HepG2 (cell line): ENCODE measurements around the gene RPS2. TPM values are rescaled to one million over a fixed set of nuclear protein-coding genes. Genes with fewer than 3 reads are reported as not detected.

Experiments
- ATAC-seq: fragments of 200-7000 bp; cut with Tn5 transposase; 3 replicates; pipeline ENCODE4 v1.9.1; 2020; ENCODE audit warnings: mild to moderate bottlenecking, moderate library complexity
- BruUV-seq: library from RNA; stranded (reverse); fragments of 400-500 nt; replicated peaks from 2 replicates; lab custom pipeline; 2021; lab: Mats Ljungman, UMichigan
- CTCF ChIA-PET: fragments of 300-600 bp; formaldehyde crosslinking; extraction: SDS; loops from one replicate; lab custom pipeline; 2021; ENCODE audit warnings: low total read pairs, inconsistent platforms, low intra/inter-chr PET ratio; lab: Yijun Ruan, JAX
- POLR2A ChIA-PET: fragments of 350-600 bp; sonication (Branson Sonifier 250); formaldehyde crosslinking; loops from one replicate; lab custom pipeline; 2020; ENCODE audit warnings: antibody characterized with exemption, inconsistent platforms; lab: Yijun Ruan, JAX
- DNase-seq: peaks from one replicate; pipeline ENCODE4 v3.0.0-alpha.2; 2015; ENCODE audit warnings: low spot score
- FAIRE-seq: peaks from 3 replicates; lab custom pipeline; 2011; peaks lifted over from hg19 to GRCh38; lab: Jason Lieb, UNC
- H2AFZ ChIP-seq: one replicate; pipeline ENCODE4 v1.6.1; 2011; ENCODE audit warnings: low read length, inconsistent platforms
- H3K27ac ChIP-seq: fragments of 300-600 bp; 3 replicates; pipeline ENCODE4 v1.8.0; 2011; ENCODE audit warnings: mixed run types, mild to moderate bottlenecking, mixed read lengths, low read length, inconsistent platforms; ENCODE audit not compliant: insufficient read depth; ENCODE audit errors: extremely low read length
- H3K27me3 ChIP-seq, 2 experiments: fragments of 200-600 bp in 1 of 2; 2 replicates in 1 of 2; 3 replicates in 1 of 2; pipeline versions ENCODE4 v1.6.0 to v1.8.0; 2011; ENCODE audit warnings: low read length in 2 of 2, mild to moderate bottlenecking in 2 of 2, moderate library complexity in 2 of 2, inconsistent platforms in 1 of 2; ENCODE audit not compliant: insufficient read depth in 2 of 2, control insufficient read depth in 1 of 2
- H3K36me3 ChIP-seq, 2 experiments: fragments of 200-600 bp in 1 of 2; replicated peaks in 1 of 2; 2 replicates in 1 of 2; 3 replicates in 1 of 2; pipeline versions ENCODE4 v1.5.1 to v1.8.0; 2011; ENCODE audit warnings: low read length in 2 of 2, inconsistent platforms in 1 of 2; ENCODE audit not compliant: insufficient read depth in 2 of 2, control insufficient read depth in 1 of 2
- H3K4me1 ChIP-seq: 2 replicates; pipeline ENCODE4 v1.5.1; 2012; ENCODE audit warnings: low read length, inconsistent platforms; ENCODE audit not compliant: insufficient read depth
- H3K4me2 ChIP-seq: 2 replicates; pipeline ENCODE4 v1.6.0; 2011; ENCODE audit warnings: low read depth, low read length, inconsistent platforms
- H3K4me3 ChIP-seq, 3 experiments: fragments of 200-600 bp in 1 of 3; sonication (generic), shearing (Covaris generic) in 1 of 3; replicated peaks in 1 of 3; 2 replicates each; pipeline ENCODE4 v1.5.1; 2011 to 2016; ENCODE audit warnings: low read length in 3 of 3, inconsistent platforms in 2 of 3, low read depth in 2 of 3, mild to moderate bottlenecking in 2 of 3, control low read depth in 1 of 3, mixed read lengths in 1 of 3; ENCODE audit not compliant: insufficient read depth in 1 of 3
- H3K79me2 ChIP-seq: one replicate; pipeline ENCODE4 v1.6.1; 2011; ENCODE audit warnings: low read length, inconsistent platforms; ENCODE audit not compliant: insufficient read depth
- H3K9ac ChIP-seq: 2 replicates; pipeline ENCODE4 v1.6.0; 2011; ENCODE audit warnings: mild to moderate bottlenecking, low read depth, low read length, inconsistent platforms; ENCODE audit not compliant: insufficient read depth
- H3K9me3 ChIP-seq: 2 replicates; pipeline ENCODE4 v1.5.1; 2012; ENCODE audit warnings: mild to moderate bottlenecking, low read length
- H4K20me1 ChIP-seq: 2 replicates; pipeline ENCODE4 v1.6.0; 2011; ENCODE audit warnings: inconsistent platforms, mild to moderate bottlenecking, low read length, moderate library complexity; ENCODE audit not compliant: insufficient read depth
- ARNT ChIP-seq: fragments of 450-650 bp; IDR thresholded peaks from 2 replicates; pipeline ENCODE4 v1.6.1; 2017
- CC2D1A ChIP-seq: sonication (generic); formaldehyde crosslinking; IDR thresholded peaks from 2 replicates; pipeline ENCODE4 v1.8.1; 2023; ENCODE audit warnings: mild to moderate bottlenecking, missing genetic modification reagents
- CCAR2 ChIP-seq: fragments of 200-400 bp; formaldehyde crosslinking; optimal IDR thresholded peaks from 2 replicates; pipeline ENCODE3; 2018; ENCODE audit warnings: low read depth, mild to moderate bottlenecking, low read length, moderate library complexity
- EED ChIP-seq: sonication (generic); formaldehyde crosslinking; IDR thresholded peaks from 2 replicates; pipeline ENCODE4 v1.5.0; 2020; ENCODE audit warnings: mild to moderate bottlenecking, missing genetic modification reagents
- ELF4 ChIP-seq: sonication (generic); formaldehyde crosslinking; IDR thresholded peaks from 2 replicates; pipeline ENCODE4 v1.5.0; 2020; ENCODE audit warnings: missing genetic modification reagents, mild to moderate bottlenecking, moderate library complexity, borderline replicate concordance
- GATAD2A ChIP-seq: IDR thresholded peaks from 2 replicates; pipeline ENCODE4 v1.6.1; 2016
- KLF16 ChIP-seq, 2 experiments: sonication (generic) in 1 of 2; formaldehyde crosslinking in 1 of 2; IDR thresholded peaks; 2 replicates each; pipeline versions ENCODE4 v1.6.1 to v1.8.0; 2016 to 2023; ENCODE audit warnings: missing genetic modification reagents in 2 of 2, missing compliant biosample characterization in 1 of 2
- MYC ChIP-seq: sonication (generic); formaldehyde crosslinking; IDR thresholded peaks from 2 replicates; pipeline ENCODE4 v1.9.0; 2021; ENCODE audit warnings: missing genetic modification reagents, borderline replicate concordance
- PTBP1 ChIP-seq: fragments of 200-400 bp; formaldehyde crosslinking; IDR thresholded peaks from 2 replicates; pipeline ENCODE4 v1.6.1; 2018; ENCODE audit warnings: low read length, low read depth; ENCODE audit not compliant: poor library complexity, severe bottlenecking
- SIX4 ChIP-seq: sonication (generic); formaldehyde crosslinking; IDR thresholded peaks from 2 replicates; pipeline ENCODE4 v1.4.0; 2020; ENCODE audit warnings: missing genetic modification reagents
- THAP11 ChIP-seq: IDR thresholded peaks from 2 replicates; pipeline ENCODE4 v1.6.1; 2016; ENCODE audit warnings: missing biosample characterization, missing genetic modification reagents
- TMF1 ChIP-seq: sonication (generic); formaldehyde crosslinking; IDR thresholded peaks from 2 replicates; pipeline ENCODE4 v1.8.1; 2022; ENCODE audit warnings: low read depth, missing genetic modification reagents
- ZNF143 ChIP-seq: sonication (generic); formaldehyde crosslinking; IDR thresholded peaks from 2 replicates; pipeline ENCODE4 v1.4.0; 2020; ENCODE audit warnings: missing genetic modification reagents
- ZNF207 ChIP-seq: fragments of 450-650 bp; IDR thresholded peaks from 2 replicates; pipeline ENCODE4 v1.6.1; 2016; ENCODE audit warnings: antibody characterized with exemption, borderline replicate concordance
- ZNF224 ChIP-seq: sonication (generic); formaldehyde crosslinking; IDR thresholded peaks from 2 replicates; pipeline ENCODE4 v1.5.0; 2020; ENCODE audit warnings: mild to moderate bottlenecking, missing genetic modification reagents
- ZNF382 ChIP-seq: sonication (generic); formaldehyde crosslinking; IDR thresholded peaks from 2 replicates; pipeline ENCODE4 v1.5.0; 2020; ENCODE audit warnings: missing genetic modification reagents, mild to moderate bottlenecking, borderline replicate concordance
- ZNF83 ChIP-seq: sonication (generic); formaldehyde crosslinking; IDR thresholded peaks from 2 replicates; pipeline ENCODE4 v1.4.0; 2020; ENCODE audit warnings: missing genetic modification reagents, mild to moderate bottlenecking, borderline replicate concordance
- WGBS: methylation state at CpG from one replicate; pipeline ENCODE4 v1.1.6; 2017; ENCODE audit warnings: low lambda C conversion rate; 5-methylcytosine and 5-hydroxymethylcytosine counted together
- in situ Hi-C: cut with HindIII; loops from 2 replicates; pipeline ENCODE4 v1.10.0; 2017; ENCODE audit warnings: low pct_unique_long_range_greater_than_20kb; ENCODE audit not compliant: extremely low pct_ligation_motif_present
- intact Hi-C: fragments of 100-400 bp; cut with micrococcal nuclease; formaldehyde crosslinking; loops from one replicate; pipeline ENCODE4 v1.10.0; 2022; ENCODE audit not compliant: unreplicated experiment
- polyA plus RNA-seq, 8 experiments: library from polyadenylated mRNA; depleted of rRNA in 3 of 8; stranded (reverse) in 7 of 8; unstranded in 1 of 8; fragments of >200 nt; fragmentation: Illumina TruSeq in 4 of 8; extraction: Trizol in 4 of 8; gene quantifications; 2 replicates each; pipeline versions ENCODE4 v1.2.1 to v1.2.3, GENCODE V29; 2011 to 2016; ENCODE audit warnings: low read depth in 4 of 8, missing spikeins in 1 of 8, mixed read lengths in 1 of 8; ENCODE audit not compliant: insufficient read depth in 1 of 8
- total RNA-seq, 5 experiments: library from RNA; depleted of rRNA; stranded (reverse); fragments of >200 nt; fragmentation: Illumina TruSeq; extraction: Trizol; gene quantifications; 2 replicates each; pipeline ENCODE4 v1.2.3, GENCODE V29; 2016; ENCODE audit warnings: low read depth in 1 of 5
- TF ChIP-seq, protein P1 (sequence below): sonication (generic); formaldehyde crosslinking; IDR thresholded peaks from 2 replicates; pipeline ENCODE4 v1.4.0; 2020; ENCODE audit warnings: missing genetic modification reagents
- TF ChIP-seq, protein P2 (sequence below): IDR thresholded peaks from 2 replicates; pipeline ENCODE4 v1.6.1; 2012; ENCODE audit warnings: low read depth, low read length, improper control_type of control experiment
- TF ChIP-seq, protein P3 (sequence below): sonication (generic); formaldehyde crosslinking; IDR thresholded peaks from 2 replicates; pipeline ENCODE4 v1.8.1; 2023; ENCODE audit warnings: mild to moderate bottlenecking, missing genetic modification reagents, borderline replicate concordance

The RPS2 gene
- total and polyA plus RNA-seq, 2 of the 13 experiments (the other 11 are each of a cell fraction or from before 2014, with no cell fraction given): 1,908 to 4,514 TPM

DNA sequence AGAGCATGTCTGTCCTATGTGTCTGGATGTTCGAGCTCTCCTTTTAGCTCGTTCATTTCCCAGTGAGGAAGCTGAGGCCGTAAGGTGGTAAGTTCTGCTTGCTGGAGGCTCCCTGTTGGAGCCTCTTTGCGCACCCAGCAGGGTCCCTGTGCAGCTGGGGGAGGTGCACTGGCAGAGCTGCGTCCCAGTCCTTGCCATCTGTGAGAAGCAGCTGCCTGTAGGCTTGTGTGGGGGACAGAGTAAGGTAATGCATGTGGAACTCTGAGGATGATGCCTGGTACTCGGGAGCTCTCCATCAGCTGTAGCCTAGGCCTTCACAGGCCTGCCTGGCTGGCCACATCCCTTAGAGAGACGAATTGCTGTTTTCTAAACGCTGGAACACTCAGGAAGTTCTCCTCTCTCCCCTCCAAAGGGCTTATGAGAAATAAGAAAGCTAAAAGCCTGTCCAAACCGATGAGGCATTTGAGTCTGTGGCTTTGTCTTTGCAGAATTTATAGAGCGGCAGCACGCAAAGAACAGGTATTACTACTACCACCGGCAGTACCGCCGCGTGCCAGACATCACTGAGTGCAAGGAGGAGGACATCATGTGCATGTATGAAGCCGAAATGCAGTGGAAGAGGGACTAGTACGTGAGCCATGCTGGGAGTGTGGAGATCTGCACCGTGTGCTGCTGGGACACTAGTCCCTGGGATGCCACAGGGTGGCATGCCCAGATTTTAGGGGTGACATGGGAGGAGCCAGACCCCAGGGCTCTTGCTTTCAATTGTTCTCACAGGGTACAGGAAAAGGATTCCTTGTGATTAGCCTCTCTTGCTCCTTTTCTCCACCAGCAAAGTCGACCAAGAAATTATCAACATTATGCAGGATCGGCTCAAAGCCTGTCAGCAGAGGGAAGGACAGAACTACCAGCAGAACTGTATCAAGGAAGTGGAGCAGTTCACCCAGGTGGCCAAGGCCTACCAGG is 3.7 kb downstream of the RPS2 start:
- in situ Hi-C loops (no loop called here), intact Hi-C loops (no loop called here)
- H3K4me3 ChIP-seq: peak overlapping the region; percentile 81 to 98 (median 94); a peak in 5 of 6 replicates
- peak overlapping the region; percentile 94 for H3K9ac ChIP-seq
- FAIRE-seq (peak; percentile 18), DNase-seq (peak; percentile 53), ATAC-seq (peak; percentile 39)
- peaks cover 42% of the 10 kb centered on the region for H3K79me2 ChIP-seq
- no peaks in the 10 kb centered on the region; a peak in 1 of 5 replicates for H3K27me3 ChIP-seq
- ChIA-PET POLR2A (interaction anchor here (0.6 to 7.4 kb wide), 9 partner anchors 10 to 194 kb away, joined by 3 to 139 read pairs (median 6); partner anchors contain the start of genes GFER, MSRB1, NUBP2 and SPSB3), CTCF (no interaction called here)
- BruUV-seq: TSS peak; percentile 12
- H3K4me1 ChIP-seq: peaks cover 50% of the 10 kb centered on the region
- H3K9me3 ChIP-seq: no peaks in the 10 kb centered on the region
- H3K4me2 ChIP-seq: peak overlapping the region; percentile 75
- 30% methylated on average over 17 of the region's 20 CpGs for WGBS
- H2AFZ ChIP-seq: no peak overlapping the region
- peak overlapping the region; percentile 80 for H3K27ac ChIP-seq
- H4K20me1 ChIP-seq: peaks cover 34% of the 10 kb centered on the region
- peaks cover 3 to 19% of the 10 kb centered on the region in 2 experiments; a peak in 3 of 5 replicates for H3K36me3 ChIP-seq
- TF ChIP-seq TMF1 (CRISPR knock-in tag): no peak
- 0 out of 2 replicates have a peak, but pooled peaks have one; percentile 34 for TF ChIP-seq THAP11 (CRISPR knock-in tag)
- TF ChIP-seq ZNF83: no peak
- TF ChIP-seq ARNT: no peak
- 0 out of 4 replicates have a peak, but pooled peaks of 1 of the 2 experiments have one; percentile 45 for TF ChIP-seq KLF16 (CRISPR knock-in tag; IDR thresholded peaks at IDR 0.05)
- TF ChIP-seq, protein P1, sequence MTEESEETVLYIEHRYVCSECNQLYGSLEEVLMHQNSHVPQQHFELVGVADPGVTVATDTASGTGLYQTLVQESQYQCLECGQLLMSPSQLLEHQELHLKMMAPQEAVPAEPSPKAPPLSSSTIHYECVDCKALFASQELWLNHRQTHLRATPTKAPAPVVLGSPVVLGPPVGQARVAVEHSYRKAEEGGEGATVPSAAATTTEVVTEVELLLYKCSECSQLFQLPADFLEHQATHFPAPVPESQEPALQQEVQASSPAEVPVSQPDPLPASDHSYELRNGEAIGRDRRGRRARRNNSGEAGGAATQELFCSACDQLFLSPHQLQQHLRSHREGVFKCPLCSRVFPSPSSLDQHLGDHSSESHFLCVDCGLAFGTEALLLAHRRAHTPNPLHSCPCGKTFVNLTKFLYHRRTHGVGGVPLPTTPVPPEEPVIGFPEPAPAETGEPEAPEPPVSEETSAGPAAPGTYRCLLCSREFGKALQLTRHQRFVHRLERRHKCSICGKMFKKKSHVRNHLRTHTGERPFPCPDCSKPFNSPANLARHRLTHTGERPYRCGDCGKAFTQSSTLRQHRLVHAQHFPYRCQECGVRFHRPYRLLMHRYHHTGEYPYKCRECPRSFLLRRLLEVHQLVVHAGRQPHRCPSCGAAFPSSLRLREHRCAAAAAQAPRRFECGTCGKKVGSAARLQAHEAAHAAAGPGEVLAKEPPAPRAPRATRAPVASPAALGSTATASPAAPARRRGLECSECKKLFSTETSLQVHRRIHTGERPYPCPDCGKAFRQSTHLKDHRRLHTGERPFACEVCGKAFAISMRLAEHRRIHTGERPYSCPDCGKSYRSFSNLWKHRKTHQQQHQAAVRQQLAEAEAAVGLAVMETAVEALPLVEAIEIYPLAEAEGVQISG (CRISPR knock-in tag): no peak; the same call in 1 of the 2 replicates
- no peak for TF ChIP-seq CC2D1A (CRISPR knock-in tag)
- TF ChIP-seq CCAR2: no peak
- TF ChIP-seq, protein P2, sequence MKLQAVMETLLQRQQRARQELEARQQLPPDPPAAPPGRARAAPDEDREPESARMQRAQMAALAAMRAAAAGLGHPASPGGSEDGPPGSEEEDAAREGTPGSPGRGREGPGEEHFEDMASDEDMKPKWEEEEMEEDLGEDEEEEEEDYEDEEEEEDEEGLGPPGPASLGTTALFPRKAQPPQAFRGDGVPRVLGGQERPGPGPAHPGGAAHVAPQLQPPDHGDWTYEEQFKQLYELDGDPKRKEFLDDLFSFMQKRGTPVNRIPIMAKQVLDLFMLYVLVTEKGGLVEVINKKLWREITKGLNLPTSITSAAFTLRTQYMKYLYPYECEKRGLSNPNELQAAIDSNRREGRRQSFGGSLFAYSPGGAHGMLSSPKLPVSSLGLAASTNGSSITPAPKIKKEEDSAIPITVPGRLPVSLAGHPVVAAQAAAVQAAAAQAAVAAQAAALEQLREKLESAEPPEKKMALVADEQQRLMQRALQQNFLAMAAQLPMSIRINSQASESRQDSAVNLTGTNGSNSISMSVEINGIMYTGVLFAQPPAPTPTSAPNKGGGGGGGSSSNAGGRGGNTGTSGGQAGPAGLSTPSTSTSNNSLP: no peak
- no peak for TF ChIP-seq ZNF382 (CRISPR knock-in tag)
- TF ChIP-seq ZNF143 (CRISPR knock-in tag): no peak
- no peak for TF ChIP-seq SIX4
- TF ChIP-seq PTBP1: no peak
- TF ChIP-seq MYC: peak; percentile 34; the same call in 1 of the 2 replicates
- TF ChIP-seq GATAD2A (CRISPR knock-in tag): 0 out of 2 replicates have a peak, but pooled peaks have one; percentile 29
- TF ChIP-seq ELF4 (CRISPR knock-in tag): no peak
- TF ChIP-seq ZNF224 (CRISPR knock-in tag): no peak
- TF ChIP-seq ZNF207: no peak
- TF ChIP-seq, protein P3, sequence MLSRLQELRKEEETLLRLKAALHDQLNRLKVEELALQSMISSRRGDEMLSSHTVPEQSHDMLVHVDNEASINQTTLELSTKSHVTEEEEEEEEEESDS: no peak
- TF ChIP-seq EED (CRISPR knock-in tag): no peak
